Tibial nerve (tissue), 4 donors: ENCODE data around the gene METRN.

ENCODE experiments used
- EP300 ChIP-seq, 2 donors: sonication (generic); formaldehyde crosslinking; IDR thresholded peaks; one replicate each; pipeline ENCODE4 v1.6.1; 2017; ENCODE audit warnings: antibody characterized with exemption in 2 of 2, mild to moderate bottlenecking in 1 of 2
- POLR2A ChIP-seq, 2 donors: fragments of 450-650 bp; IDR thresholded peaks; one replicate each; pipeline ENCODE4 v1.6.1; 2017; ENCODE audit warnings: antibody characterized with exemption in 2 of 2, mild to moderate bottlenecking in 2 of 2, moderate library complexity in 2 of 2
- TF ChIP-seq, protein P1 (sequence below), 5 experiments: fragments of 200-600 bp in 3 of 5; fragments of 450-650 bp in 2 of 5; sonication (generic) in 3 of 5; IDR thresholded peaks; one replicate each; pipeline ENCODE4 v1.5.1; 2016 to 2019; ENCODE audit warnings: antibody characterized with exemption in 5 of 5, mild to moderate bottlenecking in 3 of 5, moderate library complexity in 2 of 5

DNA sequence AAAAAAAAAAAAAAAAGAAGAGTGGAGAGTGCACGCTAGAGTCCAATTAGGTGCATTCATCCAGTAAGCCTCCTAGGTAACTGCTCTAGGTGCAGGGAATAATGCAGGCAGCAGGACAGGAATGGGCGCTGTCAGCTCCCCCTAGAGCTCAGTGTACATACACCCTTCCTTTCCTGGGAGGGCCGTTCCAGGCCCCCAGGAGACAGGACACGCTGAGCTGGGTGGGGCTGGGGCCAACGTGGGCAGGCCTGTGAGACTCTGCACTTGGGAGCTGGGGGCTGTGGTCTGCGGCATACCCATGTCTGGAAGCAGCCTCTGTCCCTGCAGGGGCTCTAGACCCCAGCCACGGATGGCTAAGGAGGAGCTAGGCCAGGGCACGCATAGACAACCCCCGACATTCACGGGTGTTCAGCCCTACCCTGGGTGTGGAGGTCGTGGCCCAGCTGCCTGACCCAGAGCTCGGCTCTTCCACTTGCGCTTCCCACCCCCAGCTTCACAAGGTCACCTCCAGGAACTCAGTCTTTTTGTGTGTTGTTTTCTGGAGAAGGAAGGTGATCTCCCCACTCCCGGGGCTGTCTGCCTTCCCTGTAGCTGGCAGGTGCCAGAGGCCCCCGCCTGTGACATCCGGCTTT is 5.0 kb downstream of the METRN start:
- TF ChIP-seq, protein P1, sequence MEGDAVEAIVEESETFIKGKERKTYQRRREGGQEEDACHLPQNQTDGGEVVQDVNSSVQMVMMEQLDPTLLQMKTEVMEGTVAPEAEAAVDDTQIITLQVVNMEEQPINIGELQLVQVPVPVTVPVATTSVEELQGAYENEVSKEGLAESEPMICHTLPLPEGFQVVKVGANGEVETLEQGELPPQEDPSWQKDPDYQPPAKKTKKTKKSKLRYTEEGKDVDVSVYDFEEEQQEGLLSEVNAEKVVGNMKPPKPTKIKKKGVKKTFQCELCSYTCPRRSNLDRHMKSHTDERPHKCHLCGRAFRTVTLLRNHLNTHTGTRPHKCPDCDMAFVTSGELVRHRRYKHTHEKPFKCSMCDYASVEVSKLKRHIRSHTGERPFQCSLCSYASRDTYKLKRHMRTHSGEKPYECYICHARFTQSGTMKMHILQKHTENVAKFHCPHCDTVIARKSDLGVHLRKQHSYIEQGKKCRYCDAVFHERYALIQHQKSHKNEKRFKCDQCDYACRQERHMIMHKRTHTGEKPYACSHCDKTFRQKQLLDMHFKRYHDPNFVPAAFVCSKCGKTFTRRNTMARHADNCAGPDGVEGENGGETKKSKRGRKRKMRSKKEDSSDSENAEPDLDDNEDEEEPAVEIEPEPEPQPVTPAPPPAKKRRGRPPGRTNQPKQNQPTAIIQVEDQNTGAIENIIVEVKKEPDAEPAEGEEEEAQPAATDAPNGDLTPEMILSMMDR (IDR thresholded peaks at IDR 0.05): no peak
- no peak for TF ChIP-seq POLR2A (IDR thresholded peaks at IDR 0.05)
- TF ChIP-seq EP300 (IDR thresholded peaks at IDR 0.05): no peak
